Measurements from ENCODE around the gene TTF1. TPM values are rescaled to one million over a fixed set of nuclear protein-coding genes. Genes with fewer than 3 reads are reported as not detected.

Gene TTF1
- total RNA-seq, 1 donor = 10.6 TPM

DNA sequence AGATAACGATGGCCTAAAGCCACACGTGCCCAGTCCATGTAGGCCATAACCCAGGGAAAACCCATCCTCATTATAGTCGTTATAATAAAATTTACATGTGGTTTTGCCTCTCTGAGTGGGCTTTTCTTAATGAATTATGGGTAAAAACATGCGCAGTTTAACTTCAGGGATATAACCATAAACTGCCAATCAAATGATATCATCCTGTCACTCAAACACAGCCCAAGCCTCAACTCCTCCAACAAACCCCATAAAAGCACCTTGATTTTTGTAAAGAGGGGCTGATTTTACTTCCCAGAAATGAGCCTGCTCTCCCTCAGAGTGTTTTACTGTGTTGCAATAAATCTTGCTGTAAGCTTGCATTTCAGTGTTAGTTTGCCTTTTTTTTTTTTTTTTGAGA lies 36.0 kb downstream of the TTF1 start:
- TF ChIP-seq, protein P1, sequence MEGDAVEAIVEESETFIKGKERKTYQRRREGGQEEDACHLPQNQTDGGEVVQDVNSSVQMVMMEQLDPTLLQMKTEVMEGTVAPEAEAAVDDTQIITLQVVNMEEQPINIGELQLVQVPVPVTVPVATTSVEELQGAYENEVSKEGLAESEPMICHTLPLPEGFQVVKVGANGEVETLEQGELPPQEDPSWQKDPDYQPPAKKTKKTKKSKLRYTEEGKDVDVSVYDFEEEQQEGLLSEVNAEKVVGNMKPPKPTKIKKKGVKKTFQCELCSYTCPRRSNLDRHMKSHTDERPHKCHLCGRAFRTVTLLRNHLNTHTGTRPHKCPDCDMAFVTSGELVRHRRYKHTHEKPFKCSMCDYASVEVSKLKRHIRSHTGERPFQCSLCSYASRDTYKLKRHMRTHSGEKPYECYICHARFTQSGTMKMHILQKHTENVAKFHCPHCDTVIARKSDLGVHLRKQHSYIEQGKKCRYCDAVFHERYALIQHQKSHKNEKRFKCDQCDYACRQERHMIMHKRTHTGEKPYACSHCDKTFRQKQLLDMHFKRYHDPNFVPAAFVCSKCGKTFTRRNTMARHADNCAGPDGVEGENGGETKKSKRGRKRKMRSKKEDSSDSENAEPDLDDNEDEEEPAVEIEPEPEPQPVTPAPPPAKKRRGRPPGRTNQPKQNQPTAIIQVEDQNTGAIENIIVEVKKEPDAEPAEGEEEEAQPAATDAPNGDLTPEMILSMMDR (IDR thresholded peaks at IDR 0.05; ENCODE audit: insufficient read depth, low read length) = no peak
- DNase-seq (ENCODE audit: low read depth) = no peak
- no peak overlapping the region for H3K4me3 ChIP-seq (ENCODE audit: low read depth, low read length)

DNA sequence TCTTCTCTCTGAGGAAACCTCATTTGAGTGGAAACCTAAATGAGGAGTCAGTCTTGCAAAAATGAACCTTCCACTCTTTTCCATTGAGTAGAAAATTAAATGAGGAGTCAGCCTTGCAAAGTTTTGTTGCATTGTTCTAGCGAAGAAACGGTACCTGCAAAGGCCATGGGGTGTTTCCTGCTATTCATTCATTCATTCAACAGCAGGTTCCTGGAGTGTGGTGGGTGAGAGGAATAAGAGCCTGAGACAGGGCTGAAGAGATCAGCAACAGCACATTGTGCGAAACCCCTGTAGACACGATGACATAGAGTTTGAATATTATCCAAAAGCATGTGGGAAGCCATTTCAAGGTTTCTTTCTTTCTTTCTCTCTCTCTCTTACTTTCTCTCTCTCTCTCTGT lies 37.2 kb downstream of the TTF1 start:
- no peak overlapping the region for H3K4me3 ChIP-seq (ENCODE audit: low read depth, low read length)
- TF ChIP-seq, protein P1 (IDR thresholded peaks at IDR 0.05; ENCODE audit: insufficient read depth, low read length) = no peak
- DNase-seq (ENCODE audit: low read depth) = no peak

DNA sequence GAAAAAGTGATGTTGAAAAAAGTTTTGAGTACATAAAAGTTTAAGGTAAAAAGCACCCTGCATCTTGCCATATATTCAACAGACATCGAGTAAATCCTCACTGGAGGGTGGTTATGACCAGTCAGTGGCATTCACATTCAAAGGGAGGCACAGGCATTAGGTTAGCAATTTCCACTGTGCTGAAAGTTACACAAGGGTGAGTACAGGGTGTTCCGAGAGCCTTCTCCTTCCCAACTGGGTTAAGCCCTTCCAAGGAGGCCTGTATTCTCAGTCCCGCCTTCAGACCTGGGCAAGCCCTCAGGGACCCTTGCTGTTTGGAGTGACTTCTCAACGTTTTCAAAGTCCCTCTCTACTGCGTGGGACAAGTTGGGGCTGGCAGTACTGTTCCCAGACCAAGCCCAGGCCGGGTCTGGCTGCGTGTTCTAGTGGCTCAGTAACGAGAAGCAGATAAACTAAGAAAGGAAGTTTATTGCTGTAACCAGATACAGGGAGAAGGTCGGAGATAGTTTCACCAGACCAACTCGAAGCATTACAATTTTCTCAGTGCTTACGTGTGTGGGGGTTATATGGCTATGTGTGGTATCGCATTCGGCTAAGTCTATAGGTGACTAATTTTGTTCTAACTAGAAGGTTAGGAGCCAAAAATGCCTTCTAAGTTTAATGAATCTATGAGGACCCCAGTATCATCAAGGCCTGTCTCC lies 38.9 kb downstream of the TTF1 start:
- DNase-seq (ENCODE audit: low read depth) = no peak
- TF ChIP-seq, protein P1 (IDR thresholded peaks at IDR 0.05; ENCODE audit: insufficient read depth, low read length) = no peak
- no peak overlapping the region for H3K4me3 ChIP-seq (ENCODE audit: low read depth, low read length)

DNA sequence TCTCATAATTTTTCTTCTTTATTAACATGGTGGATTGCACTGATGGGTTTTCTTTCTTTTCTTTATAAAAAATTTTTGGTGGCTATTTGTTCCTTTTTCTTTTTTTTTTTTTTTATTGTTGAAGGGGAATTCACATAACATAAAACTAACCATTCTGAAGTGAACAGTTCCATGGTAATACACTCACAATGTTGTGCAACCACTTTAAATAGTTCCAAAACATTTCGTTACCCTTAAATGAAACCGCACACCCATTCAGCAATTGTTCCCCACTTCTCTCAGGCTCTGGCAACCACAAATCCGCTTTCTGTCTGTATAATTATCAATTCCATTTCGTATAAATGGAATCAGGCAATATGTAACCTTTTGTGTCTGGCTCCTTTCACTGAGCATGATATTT lies 40.2 kb downstream of the TTF1 start:
- no peak overlapping the region for H3K4me3 ChIP-seq (ENCODE audit: low read depth, low read length)
- DNase-seq (ENCODE audit: low read depth) = no peak
- TF ChIP-seq, protein P1 (IDR thresholded peaks at IDR 0.05; ENCODE audit: insufficient read depth, low read length) = no peak

DNA sequence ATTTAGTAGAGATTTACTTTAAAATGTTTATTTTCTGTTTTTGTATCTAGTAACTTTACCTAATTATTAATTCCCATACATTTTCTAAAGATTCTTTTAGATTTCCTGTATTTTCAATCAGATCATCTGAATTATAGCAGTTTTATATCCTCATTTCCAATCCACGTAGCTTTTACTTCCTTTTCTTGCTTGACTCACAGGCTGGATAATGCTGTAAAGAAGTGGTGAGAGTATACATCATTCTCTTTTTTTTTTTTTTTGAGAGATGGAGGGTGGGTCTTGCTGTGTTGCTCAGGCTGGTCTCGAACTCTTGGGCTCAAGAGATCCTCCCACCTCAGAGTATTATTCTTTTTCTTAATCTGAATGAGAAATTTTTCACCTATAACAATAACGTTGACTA lies 40.7 kb downstream of the TTF1 start:
- no peak for DNase-seq (ENCODE audit: low read depth)
- H3K4me3 ChIP-seq (ENCODE audit: low read depth, low read length) = no peak overlapping the region
- TF ChIP-seq, protein P1 (IDR thresholded peaks at IDR 0.05; ENCODE audit: insufficient read depth, low read length) = no peak

DNA sequence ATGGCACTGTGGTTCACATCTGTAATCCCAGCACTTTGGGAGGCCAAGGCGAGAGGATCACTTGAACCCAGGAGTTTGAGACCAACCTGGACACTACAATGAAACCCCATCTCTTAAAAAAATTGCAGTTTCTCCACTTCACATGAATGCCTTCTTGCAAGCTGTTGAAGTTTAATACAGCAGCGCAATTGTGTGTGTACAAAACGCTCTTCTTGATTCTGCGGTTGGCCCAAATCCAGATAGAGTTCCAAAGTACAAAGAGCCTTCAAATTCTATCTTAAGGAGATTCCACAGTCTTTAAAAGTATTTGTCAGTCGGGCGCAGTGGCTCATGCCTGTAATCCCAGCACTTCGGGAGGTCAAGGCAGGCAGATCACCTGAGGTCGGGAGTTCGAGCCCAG lies 42.6 kb downstream of the TTF1 start:
- DNase-seq (ENCODE audit: low read depth) = no peak
- H3K4me3 ChIP-seq (ENCODE audit: low read depth, low read length) = no peak overlapping the region
- TF ChIP-seq, protein P1 (IDR thresholded peaks at IDR 0.05; ENCODE audit: insufficient read depth, low read length) = no peak

DNA sequence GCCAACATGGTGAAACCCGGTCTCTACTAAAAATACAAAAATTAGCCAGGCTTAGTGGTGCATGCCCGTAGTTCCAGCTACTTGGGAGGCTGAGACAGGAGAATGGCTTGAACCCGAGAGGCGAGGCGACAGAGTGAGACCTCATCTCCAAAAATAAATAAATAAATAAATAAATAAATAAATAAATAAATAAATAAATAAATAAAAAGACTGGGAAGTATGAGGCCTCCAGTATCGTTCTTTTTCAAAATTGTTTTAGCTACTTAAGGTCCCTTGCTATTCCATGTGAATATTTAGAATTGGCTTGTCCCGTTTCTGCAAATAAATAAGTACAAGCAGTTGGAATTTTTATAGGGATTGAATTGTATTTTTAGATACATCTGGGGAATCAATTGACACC lies 48.9 kb downstream of the TTF1 start:
- no peak for DNase-seq (ENCODE audit: low read depth)
- TF ChIP-seq, protein P1 (IDR thresholded peaks at IDR 0.05; ENCODE audit: insufficient read depth, low read length) = no peak
- H3K4me3 ChIP-seq (ENCODE audit: low read depth, low read length) = no peak overlapping the region
